HepG2 (cell line): ENCODE measurements around the gene CHP1. TPM values are rescaled to one million over a fixed set of nuclear protein-coding genes. Genes with fewer than 3 reads are reported as not detected.
A peak's percentile ranks its signal among the peaks of the same experiment; 100 is the strongest.

Source experiments
- BRCA1 ChIP-seq: sonication (generic); formaldehyde crosslinking; IDR thresholded peaks from 2 replicates; pipeline ENCODE4 v1.4.0; 2020; ENCODE audit warnings: missing genetic modification reagents
- CAMTA2 ChIP-seq: sonication (generic); formaldehyde crosslinking; IDR thresholded peaks from 2 replicates; pipeline ENCODE4 v1.4.0; 2020; ENCODE audit warnings: mild to moderate bottlenecking, missing genetic modification reagents, borderline replicate concordance
- CEBPB ChIP-seq: IDR thresholded peaks from 2 replicates; pipeline ENCODE4 v1.6.1; 2011; ENCODE audit warnings: low read depth, low read length, improper control_type of control experiment, borderline replicate concordance
- FOXA3 ChIP-seq: IDR thresholded peaks from 2 replicates; pipeline ENCODE4 v1.6.1; 2016; ENCODE audit warnings: missing genetic modification reagents, missing compliant biosample characterization
- HNF4A ChIP-seq: sonication (generic); formaldehyde crosslinking; IDR thresholded peaks from 2 replicates; pipeline ENCODE4 v1.4.0; 2020; ENCODE audit warnings: missing genetic modification reagents
- HNRNPLL ChIP-seq: fragments of 200-400 bp; formaldehyde crosslinking; IDR thresholded peaks from 2 replicates; pipeline ENCODE4 v1.6.1; 2017; ENCODE audit warnings: mild to moderate bottlenecking, low read depth, low read length; ENCODE audit not compliant: poor library complexity, severe bottlenecking
- JDP2 ChIP-seq: sonication (generic); formaldehyde crosslinking; IDR thresholded peaks from 2 replicates; pipeline ENCODE4 v1.8.1; 2022; ENCODE audit warnings: missing genetic modification reagents, borderline replicate concordance
- KDM4B ChIP-seq: sonication (generic); formaldehyde crosslinking; IDR thresholded peaks from 2 replicates; pipeline ENCODE4 v1.4.0; 2020; ENCODE audit warnings: missing genetic modification reagents
- MAFF ChIP-seq: IDR thresholded peaks from 2 replicates; pipeline ENCODE4 v1.6.1; 2011; ENCODE audit warnings: low read depth, low read length, improper control_type of control experiment
- NFIB ChIP-seq: sonication (generic); formaldehyde crosslinking; IDR thresholded peaks from 2 replicates; pipeline ENCODE4 v1.9.0; 2021; ENCODE audit warnings: missing genetic modification reagents, mild to moderate bottlenecking, borderline replicate concordance
- PAWR ChIP-seq: sonication (generic); formaldehyde crosslinking; IDR thresholded peaks from 2 replicates; pipeline ENCODE4 v1.4.0; 2020; ENCODE audit warnings: missing genetic modification reagents, mild to moderate bottlenecking, borderline replicate concordance
- POLR2G ChIP-seq: fragments of 200-400 bp; formaldehyde crosslinking; IDR thresholded peaks from 2 replicates; pipeline ENCODE4 v1.6.1; 2018; ENCODE audit warnings: mild to moderate bottlenecking, low read depth, low read length, moderate library complexity
- SP4 ChIP-seq: sonication (generic); formaldehyde crosslinking; IDR thresholded peaks from 2 replicates; pipeline ENCODE4 v1.8.1; 2023; ENCODE audit warnings: mild to moderate bottlenecking, missing genetic modification reagents
- ZNF619 ChIP-seq: sonication (generic); formaldehyde crosslinking; IDR thresholded peaks from 2 replicates; pipeline ENCODE4 v1.4.0; 2020; ENCODE audit warnings: mild to moderate bottlenecking, missing genetic modification reagents
- ZNF674 ChIP-seq: sonication (generic); formaldehyde crosslinking; IDR thresholded peaks from 2 replicates; pipeline ENCODE4 v1.5.0; 2020; ENCODE audit warnings: low read depth, mild to moderate bottlenecking, missing genetic modification reagents
- polyA plus RNA-seq, 8 experiments: library from polyadenylated mRNA; depleted of rRNA in 3 of 8; stranded (reverse) in 7 of 8; unstranded in 1 of 8; fragments of >200 nt; fragmentation: Illumina TruSeq in 4 of 8; extraction: Trizol in 4 of 8; gene quantifications; 2 replicates each; pipeline versions ENCODE4 v1.2.1 to v1.2.3, GENCODE V29; 2011 to 2016; ENCODE audit warnings: low read depth in 4 of 8, missing spikeins in 1 of 8, mixed read lengths in 1 of 8; ENCODE audit not compliant: insufficient read depth in 1 of 8
- total RNA-seq, 5 experiments: library from RNA; depleted of rRNA; stranded (reverse); fragments of >200 nt; fragmentation: Illumina TruSeq; extraction: Trizol; gene quantifications; 2 replicates each; pipeline ENCODE4 v1.2.3, GENCODE V29; 2016; ENCODE audit warnings: low read depth in 1 of 5
- TF ChIP-seq, protein P1 (sequence below): sonication (generic); formaldehyde crosslinking; IDR thresholded peaks from 2 replicates; pipeline ENCODE4 v1.4.0; 2020; ENCODE audit warnings: mild to moderate bottlenecking, missing genetic modification reagents
- TF ChIP-seq, protein P2 (sequence below): IDR thresholded peaks from 2 replicates; pipeline ENCODE4 v1.6.1; 2012; ENCODE audit warnings: inconsistent platforms
- TF ChIP-seq, protein P3 (sequence below), 2 experiments: sonication (generic) in 1 of 2; formaldehyde crosslinking in 1 of 2; IDR thresholded peaks; 2 replicates each; pipeline versions ENCODE4 v1.4.0 to v1.6.1; 2016 to 2020; ENCODE audit warnings: borderline replicate concordance in 1 of 2, low read depth in 1 of 2, mild to moderate bottlenecking in 1 of 2, missing genetic modification reagents in 1 of 2
- TF ChIP-seq, protein P4 (sequence below): sonication (generic); formaldehyde crosslinking; IDR thresholded peaks from 2 replicates; pipeline ENCODE4 v1.8.0; 2022; ENCODE audit warnings: mild to moderate bottlenecking, missing genetic modification reagents, moderate library complexity

CHP1 gene
- total and polyA plus RNA-seq, 2 of the 13 experiments (the other 11 are each of a cell fraction or from before 2014, with no cell fraction given) = 49.6 to 76.4 TPM

DNA sequence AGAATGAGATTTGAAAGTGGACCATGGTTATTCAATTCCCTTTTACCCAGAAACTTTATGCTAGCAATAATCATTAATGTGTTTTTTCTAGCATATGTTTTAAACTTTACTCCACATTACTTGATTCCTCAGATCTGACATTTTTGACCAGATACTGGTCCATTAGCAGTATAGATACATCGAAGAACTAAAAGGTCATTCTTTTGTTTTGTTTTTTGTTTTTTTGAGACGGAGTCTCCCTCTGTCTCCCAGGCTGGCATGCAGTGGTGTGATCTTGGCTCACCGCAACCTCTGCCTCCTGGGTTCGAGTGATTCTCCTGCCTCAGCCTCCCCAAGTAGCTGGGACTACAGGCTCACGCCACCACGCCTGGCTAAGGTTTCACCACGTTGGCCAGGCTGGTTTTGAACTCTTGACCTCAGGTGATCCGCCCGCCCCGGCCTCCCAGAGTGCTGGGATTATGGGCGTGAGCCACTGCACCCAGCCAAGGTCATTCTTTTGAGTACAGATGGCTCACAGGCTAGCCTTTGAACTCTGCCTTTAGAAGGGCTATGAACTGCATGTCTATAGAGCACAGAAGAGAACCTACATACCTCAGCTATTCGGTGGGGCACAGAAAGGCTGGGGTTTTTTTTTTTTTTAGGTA is 28.6 kb downstream of the CHP1 start (continued):
- TF ChIP-seq HNF4A (CRISPR knock-in tag) (peak; percentile 98), CEBPB (no peak), POLR2G (no peak), ZNF619 (CRISPR knock-in tag) (0 out of 2 replicates have a peak, but pooled peaks have one; percentile 29), HNRNPLL (no peak), NFIB (CRISPR knock-in tag) (no peak), CAMTA2 (CRISPR knock-in tag) (no peak), JDP2 (CRISPR knock-in tag) (no peak), PAWR (CRISPR knock-in tag) (no peak), BRCA1 (CRISPR knock-in tag) (peak; percentile 67; the same call in 1 of the 2 replicates), SP4 (CRISPR knock-in tag) (no peak), KDM4B (CRISPR knock-in tag) (0 out of 2 replicates have a peak, but pooled peaks have one; percentile 47), FOXA3 (peak; percentile 68), ZNF674 (CRISPR knock-in tag) (no peak), MAFF (no peak)
- TF ChIP-seq, protein P1, sequence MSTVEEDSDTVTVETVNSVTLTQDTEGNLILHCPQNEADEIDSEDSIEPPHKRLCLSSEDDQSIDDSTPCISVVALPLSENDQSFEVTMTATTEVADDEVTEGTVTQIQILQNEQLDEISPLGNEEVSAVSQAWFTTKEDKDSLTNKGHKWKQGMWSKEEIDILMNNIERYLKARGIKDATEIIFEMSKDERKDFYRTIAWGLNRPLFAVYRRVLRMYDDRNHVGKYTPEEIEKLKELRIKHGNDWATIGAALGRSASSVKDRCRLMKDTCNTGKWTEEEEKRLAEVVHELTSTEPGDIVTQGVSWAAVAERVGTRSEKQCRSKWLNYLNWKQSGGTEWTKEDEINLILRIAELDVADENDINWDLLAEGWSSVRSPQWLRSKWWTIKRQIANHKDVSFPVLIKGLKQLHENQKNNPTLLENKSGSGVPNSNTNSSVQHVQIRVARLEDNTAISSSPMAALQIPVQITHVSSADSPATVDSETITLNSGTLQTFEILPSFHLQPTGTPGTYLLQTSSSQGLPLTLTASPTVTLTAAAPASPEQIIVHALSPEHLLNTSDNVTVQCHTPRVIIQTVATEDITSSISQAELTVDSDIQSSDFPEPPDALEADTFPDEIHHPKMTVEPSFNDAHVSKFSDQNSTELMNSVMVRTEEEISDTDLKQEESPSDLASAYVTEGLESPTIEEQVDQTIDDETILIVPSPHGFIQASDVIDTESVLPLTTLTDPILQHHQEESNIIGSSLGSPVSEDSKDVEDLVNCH (CRISPR knock-in tag) = no peak
- TF ChIP-seq, protein P2, sequence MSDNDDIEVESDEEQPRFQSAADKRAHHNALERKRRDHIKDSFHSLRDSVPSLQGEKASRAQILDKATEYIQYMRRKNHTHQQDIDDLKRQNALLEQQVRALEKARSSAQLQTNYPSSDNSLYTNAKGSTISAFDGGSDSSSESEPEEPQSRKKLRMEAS = peak; percentile 62
- TF ChIP-seq, protein P3, sequence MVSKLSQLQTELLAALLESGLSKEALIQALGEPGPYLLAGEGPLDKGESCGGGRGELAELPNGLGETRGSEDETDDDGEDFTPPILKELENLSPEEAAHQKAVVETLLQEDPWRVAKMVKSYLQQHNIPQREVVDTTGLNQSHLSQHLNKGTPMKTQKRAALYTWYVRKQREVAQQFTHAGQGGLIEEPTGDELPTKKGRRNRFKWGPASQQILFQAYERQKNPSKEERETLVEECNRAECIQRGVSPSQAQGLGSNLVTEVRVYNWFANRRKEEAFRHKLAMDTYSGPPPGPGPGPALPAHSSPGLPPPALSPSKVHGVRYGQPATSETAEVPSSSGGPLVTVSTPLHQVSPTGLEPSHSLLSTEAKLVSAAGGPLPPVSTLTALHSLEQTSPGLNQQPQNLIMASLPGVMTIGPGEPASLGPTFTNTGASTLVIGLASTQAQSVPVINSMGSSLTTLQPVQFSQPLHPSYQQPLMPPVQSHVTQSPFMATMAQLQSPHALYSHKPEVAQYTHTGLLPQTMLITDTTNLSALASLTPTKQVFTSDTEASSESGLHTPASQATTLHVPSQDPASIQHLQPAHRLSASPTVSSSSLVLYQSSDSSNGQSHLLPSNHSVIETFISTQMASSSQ (IDR thresholded peaks at IDR 0.05; ENCODE audit: low read depth) = peak; percentile 55
- TF ChIP-seq, protein P3 (CRISPR knock-in tag; IDR thresholded peaks at IDR 0.05; ENCODE audit: borderline replicate concordance) = peak; percentile 69; the same call in 1 of the 2 replicates
- TF ChIP-seq, protein P4, sequence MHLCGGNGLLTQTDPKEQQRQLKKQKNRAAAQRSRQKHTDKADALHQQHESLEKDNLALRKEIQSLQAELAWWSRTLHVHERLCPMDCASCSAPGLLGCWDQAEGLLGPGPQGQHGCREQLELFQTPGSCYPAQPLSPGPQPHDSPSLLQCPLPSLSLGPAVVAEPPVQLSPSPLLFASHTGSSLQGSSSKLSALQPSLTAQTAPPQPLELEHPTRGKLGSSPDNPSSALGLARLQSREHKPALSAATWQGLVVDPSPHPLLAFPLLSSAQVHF (CRISPR knock-in tag) = no peak
